GM18517 (cell line): ENCODE measurements around the gene N4BP2L1.
"Not testable (repeated sequence)": the region's sequence is repeated elsewhere in the genome, so short reads cannot be mapped to it uniquely, and the experiment has no call there.

ENCODE experiments used
- ATAC-seq: cut with Tn5 transposase; IDR thresholded peaks from one replicate; pipeline ENCODE4 v1.9.1; 2021; ENCODE audit warnings: mild to moderate bottlenecking, moderate library complexity; ENCODE audit not compliant: unreplicated experiment

The N4BP2L1 gene

GRCh38 chr13:32391101-32391619, 36.8 kb downstream of the N4BP2L1 start:
- ATAC-seq: no peak

- no peak for ATAC-seq
These were observed 37.4 kb downstream of the N4BP2L1 start for GRCh38 chr13:32390484-32390883.

- ATAC-seq: no peak
These were observed 37.9 kb downstream of the N4BP2L1 start for GRCh38 chr13:32390048-32390447.

GRCh38 chr13:32385410-32385809, 42.5 kb downstream of the N4BP2L1 start:
- no peak for ATAC-seq

- ATAC-seq: no peak
These were observed 43.2 kb downstream of the N4BP2L1 start for GRCh38 chr13:32384702-32385101.

- no peak for ATAC-seq
These were observed 43.9 kb downstream of the N4BP2L1 start for GRCh38 chr13:32383836-32384618.

- ATAC-seq: no peak
These were observed 46.4 kb downstream of the N4BP2L1 start for GRCh38 chr13:32381539-32381938.

GRCh38 chr13:32378012-32378411, 49.9 kb downstream of the N4BP2L1 start:
- ATAC-seq: no peak

- ATAC-seq: no peak
These were observed 51.1 kb downstream of the N4BP2L1 start for GRCh38 chr13:32376642-32377415.

- no peak for ATAC-seq
These were observed 57.1 kb downstream of the N4BP2L1 start for GRCh38 chr13:32370805-32371204.

GRCh38 chr13:32362574-32362973, 65.4 kb downstream of the N4BP2L1 start:
- ATAC-seq: no peak

- ATAC-seq: not testable (repeated sequence)
These were observed 72.0 kb downstream of the N4BP2L1 start for GRCh38 chr13:32355935-32356334.

- no peak for ATAC-seq
These were observed 73.9 kb downstream of the N4BP2L1 start for GRCh38 chr13:32354040-32354439.

- ATAC-seq: not testable (repeated sequence)
These were observed 77.0 kb downstream of the N4BP2L1 start for GRCh38 chr13:32350839-32351441.
